ENCODE measurements around the gene CLIC2. TPM values are rescaled to one million over a fixed set of nuclear protein-coding genes. Genes with fewer than 3 reads are reported as not detected.
"Not testable (repeated sequence)": the region's sequence is repeated elsewhere in the genome, so short reads cannot be mapped to it uniquely, and the experiment has no call there.

Gene CLIC2
- total RNA-seq, 1 experiment from 2014 or later: 0.80 TPM

DNA sequence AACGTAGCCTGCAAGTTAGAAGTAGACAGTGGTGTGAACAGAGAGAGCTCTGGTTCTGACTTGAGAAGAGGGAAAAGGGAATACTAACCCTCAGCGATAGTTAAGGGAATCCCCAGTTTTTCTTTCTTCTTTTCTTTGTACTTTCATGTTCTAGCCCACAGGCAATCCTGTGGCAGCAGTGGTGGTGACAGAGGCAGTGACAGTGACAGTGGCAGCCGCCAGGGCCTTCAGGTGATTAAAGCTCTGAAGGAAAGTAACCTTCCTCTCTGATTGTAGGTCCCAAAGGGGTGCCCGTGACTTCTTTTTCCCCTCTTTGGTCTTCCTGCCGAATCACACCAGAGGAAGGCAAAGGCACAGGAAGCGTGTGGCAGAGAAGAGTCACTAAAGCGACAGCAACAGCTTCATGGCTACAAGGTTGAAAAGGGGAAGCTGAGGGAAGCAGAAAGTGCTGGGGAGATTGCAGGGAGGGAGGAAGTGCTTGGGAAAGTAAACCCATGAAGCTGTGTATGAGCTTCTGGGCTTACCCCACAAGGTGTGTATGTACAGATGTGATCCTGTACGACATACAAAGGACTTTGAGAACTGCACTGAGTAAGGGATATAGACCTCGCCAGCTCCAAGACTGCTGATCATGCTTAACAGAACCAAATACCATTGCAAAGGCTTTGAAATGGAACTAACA is 39.5 kb upstream of the CLIC2 start:
- H3K27me3 ChIP-seq (ENCODE audit: control insufficient read depth, insufficient read depth, low read length); in situ Hi-C loops (cut with HindIII; ENCODE audit: low pct_unique_long_range_greater_than_20kb, low sequenced_read_pairs); H3K9me3 ChIP-seq (ENCODE audit: control insufficient read depth, insufficient read depth, low read depth, low read length); H3K4me3 ChIP-seq (ENCODE audit: low read depth in 2 of 2, low read length in 2 of 2); H3K27ac ChIP-seq (ENCODE audit: low read length); H3K4me1 ChIP-seq (ENCODE audit: control insufficient read depth, insufficient read depth, low read length); H3K36me3 ChIP-seq (ENCODE audit: control insufficient read depth, insufficient read depth, low read length); BruUV-seq (replicated peaks); POLR2A ChIA-PET; DNase-seq (ENCODE audit: low read depth, low spot score); intact Hi-C loops (cut with micrococcal nuclease; ENCODE audit: unreplicated experiment); ATAC-seq; CTCF ChIA-PET: not testable (repeated sequence)

DNA sequence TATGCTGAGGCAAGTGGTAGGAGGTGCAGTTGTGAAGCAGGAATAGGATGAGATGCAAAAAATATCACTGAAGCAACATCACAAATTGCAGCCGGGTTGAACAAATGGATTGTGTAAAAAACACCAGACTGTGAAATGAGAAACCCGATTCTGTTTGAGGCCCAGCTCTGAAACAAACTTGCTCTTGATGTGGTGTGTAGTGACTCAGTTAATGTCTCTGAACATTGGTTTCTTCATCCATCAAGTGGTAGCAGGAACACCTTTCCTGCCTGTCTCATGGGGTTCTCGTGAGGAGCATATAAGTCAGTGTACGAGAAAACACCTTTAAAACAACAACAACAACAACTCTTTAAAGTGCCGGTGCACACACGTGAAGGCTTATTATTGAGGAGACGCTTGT is 29.3 kb upstream of the CLIC2 start:
- H3K36me3 ChIP-seq (ENCODE audit: control insufficient read depth, insufficient read depth, low read length); intact Hi-C loops (cut with micrococcal nuclease; ENCODE audit: unreplicated experiment); H3K27me3 ChIP-seq (ENCODE audit: control insufficient read depth, insufficient read depth, low read length): not testable (repeated sequence)

DNA sequence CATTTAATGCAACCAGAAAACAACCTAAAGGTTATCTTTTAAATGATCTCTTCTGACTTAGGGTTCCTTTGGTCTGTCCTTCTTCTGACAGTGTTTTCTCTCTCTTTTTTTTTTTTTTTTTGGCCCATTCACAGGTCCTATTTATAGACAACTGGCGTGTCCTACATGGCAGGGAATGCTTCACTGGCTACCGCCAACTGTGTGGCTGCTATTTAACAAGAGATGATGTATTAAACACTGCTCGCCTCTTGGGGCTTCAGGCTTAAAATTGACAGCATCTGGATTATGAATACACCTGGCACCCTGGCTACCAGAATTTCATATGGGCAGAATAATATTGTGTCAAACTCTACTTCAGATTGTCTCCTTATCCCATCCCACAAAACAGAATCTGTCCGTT is 15.0 kb upstream of the CLIC2 start:
- H3K4me1 ChIP-seq (ENCODE audit: control insufficient read depth, insufficient read depth, low read length); H3K4me3 ChIP-seq (ENCODE audit: low read depth in 2 of 2, low read length in 2 of 2); H3K9me3 ChIP-seq (ENCODE audit: control insufficient read depth, insufficient read depth, low read depth, low read length); POLR2A ChIA-PET; intact Hi-C loops (cut with micrococcal nuclease; ENCODE audit: unreplicated experiment); H3K27me3 ChIP-seq (ENCODE audit: control insufficient read depth, insufficient read depth, low read length); BruUV-seq (replicated peaks); DNase-seq (ENCODE audit: low read depth, low spot score); ATAC-seq; in situ Hi-C loops (cut with HindIII; ENCODE audit: low pct_unique_long_range_greater_than_20kb, low sequenced_read_pairs); CTCF ChIA-PET; H3K27ac ChIP-seq (ENCODE audit: low read length); H3K36me3 ChIP-seq (ENCODE audit: control insufficient read depth, insufficient read depth, low read length): not testable (repeated sequence)

More for the DNA sequence above, 29.3 kb upstream of the CLIC2 start:
- in situ Hi-C loops (cut with HindIII; ENCODE audit: low pct_unique_long_range_greater_than_20kb, low sequenced_read_pairs); H3K9me3 ChIP-seq (ENCODE audit: control insufficient read depth, insufficient read depth, low read depth, low read length); H3K4me3 ChIP-seq (ENCODE audit: low read depth in 2 of 2, low read length in 2 of 2); BruUV-seq (replicated peaks); ATAC-seq; H3K4me1 ChIP-seq (ENCODE audit: control insufficient read depth, insufficient read depth, low read length); CTCF ChIA-PET; DNase-seq (ENCODE audit: low read depth, low spot score); POLR2A ChIA-PET; H3K27ac ChIP-seq (ENCODE audit: low read length): not testable (repeated sequence)

DNA sequence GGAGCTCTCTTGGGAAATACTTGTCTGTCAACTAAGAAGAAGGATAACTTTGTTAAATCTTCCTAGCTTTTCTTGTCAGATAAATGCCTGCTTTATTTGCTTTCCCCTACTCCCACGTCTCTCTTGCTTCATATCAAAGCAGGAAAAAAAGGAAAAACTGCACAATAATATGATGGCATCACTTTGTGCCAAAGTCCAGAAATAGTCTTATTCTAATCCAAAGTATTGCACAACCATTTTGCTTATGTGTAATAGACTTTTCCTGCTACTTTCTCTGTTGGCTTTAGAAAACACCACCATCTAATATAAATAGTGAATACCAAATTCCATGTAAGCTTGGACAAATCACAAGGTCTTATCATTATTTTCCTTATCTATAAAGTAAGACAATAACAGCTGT is 11.3 kb upstream of the CLIC2 start:
- BruUV-seq (replicated peaks); in situ Hi-C loops (cut with HindIII; ENCODE audit: low pct_unique_long_range_greater_than_20kb, low sequenced_read_pairs); H3K36me3 ChIP-seq (ENCODE audit: control insufficient read depth, insufficient read depth, low read length); H3K4me1 ChIP-seq (ENCODE audit: control insufficient read depth, insufficient read depth, low read length); DNase-seq (ENCODE audit: low read depth, low spot score); POLR2A ChIA-PET; CTCF ChIA-PET; H3K27me3 ChIP-seq (ENCODE audit: control insufficient read depth, insufficient read depth, low read length); H3K4me3 ChIP-seq (ENCODE audit: low read depth in 2 of 2, low read length in 2 of 2); intact Hi-C loops (cut with micrococcal nuclease; ENCODE audit: unreplicated experiment); ATAC-seq; H3K27ac ChIP-seq (ENCODE audit: low read length); H3K9me3 ChIP-seq (ENCODE audit: control insufficient read depth, insufficient read depth, low read depth, low read length): not testable (repeated sequence)

DNA sequence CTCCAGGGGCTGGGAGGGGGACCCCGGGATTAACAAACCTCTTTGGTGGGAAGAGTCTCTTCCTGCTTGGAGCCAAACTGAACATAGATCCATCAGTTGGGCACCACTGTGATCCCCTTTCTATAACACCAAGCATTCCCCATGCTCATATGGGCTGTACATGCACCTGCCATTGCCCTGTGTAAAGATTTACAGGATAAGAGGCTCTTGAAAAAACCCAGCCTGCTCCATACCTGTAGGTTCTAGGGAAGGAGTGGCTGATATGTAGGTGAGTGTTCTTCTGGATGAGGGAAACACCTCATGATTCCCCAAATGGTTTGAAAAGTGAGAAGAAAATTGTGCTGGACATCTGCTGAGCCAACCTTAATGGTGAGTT is 911 bp upstream of the CLIC2 start:
- intact Hi-C loops (cut with micrococcal nuclease; ENCODE audit: unreplicated experiment); BruUV-seq (replicated peaks); H3K27ac ChIP-seq (ENCODE audit: low read length); H3K4me1 ChIP-seq (ENCODE audit: control insufficient read depth, insufficient read depth, low read length); CTCF ChIA-PET; ATAC-seq; H3K27me3 ChIP-seq (ENCODE audit: control insufficient read depth, insufficient read depth, low read length); DNase-seq (ENCODE audit: low read depth, low spot score); POLR2A ChIA-PET; H3K36me3 ChIP-seq (ENCODE audit: control insufficient read depth, insufficient read depth, low read length); in situ Hi-C loops (cut with HindIII; ENCODE audit: low pct_unique_long_range_greater_than_20kb, low sequenced_read_pairs); H3K4me3 ChIP-seq (ENCODE audit: low read depth in 2 of 2, low read length in 2 of 2); H3K9me3 ChIP-seq (ENCODE audit: control insufficient read depth, insufficient read depth, low read depth, low read length): not testable (repeated sequence)

Measured in Panc1 (cell line).